ENCODE results near the gene FAM222B. TPM values are rescaled to one million over a fixed set of nuclear protein-coding genes. Genes with fewer than 3 reads are reported as not detected.

Gene FAM222B
- polyA plus RNA-seq, 1 experiment = 5.2 TPM

DNA sequence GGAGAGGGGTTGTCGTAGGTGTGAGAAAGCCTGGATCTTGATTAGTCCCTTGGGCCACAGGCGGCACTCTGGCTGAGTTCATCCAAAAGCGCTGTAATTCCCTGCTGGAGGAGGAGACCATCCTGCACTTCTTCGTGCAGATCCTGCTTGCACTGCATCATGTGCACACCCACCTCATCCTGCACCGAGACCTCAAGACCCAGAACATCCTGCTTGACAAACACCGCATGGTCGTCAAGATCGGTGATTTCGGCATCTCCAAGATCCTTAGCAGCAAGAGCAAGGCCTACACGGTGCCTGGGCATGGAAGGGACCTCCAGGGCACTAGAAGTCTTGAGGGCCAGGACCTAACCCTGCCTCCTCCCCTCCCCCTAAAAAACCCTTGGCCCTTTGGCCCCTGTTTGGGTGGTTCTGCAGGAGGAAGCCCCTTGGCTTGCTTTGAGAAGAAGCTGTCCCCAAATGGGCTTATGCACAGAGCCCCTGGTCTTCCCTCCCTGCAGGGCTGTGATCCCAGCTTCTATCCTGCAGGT, 107.8 kb downstream of the FAM222B start:
- POLR2A ChIA-PET = no interaction called here
- DNase-seq (ENCODE audit: low read depth) = no peak
- CTCF ChIA-PET = interaction anchor here (1.3 to 1.4 kb wide), 2 partner anchors 8 to 15 kb away, joined by 4 to 6 read pairs; partner anchors contain the start of gene TLCD1
- TF ChIP-seq, protein P1, sequence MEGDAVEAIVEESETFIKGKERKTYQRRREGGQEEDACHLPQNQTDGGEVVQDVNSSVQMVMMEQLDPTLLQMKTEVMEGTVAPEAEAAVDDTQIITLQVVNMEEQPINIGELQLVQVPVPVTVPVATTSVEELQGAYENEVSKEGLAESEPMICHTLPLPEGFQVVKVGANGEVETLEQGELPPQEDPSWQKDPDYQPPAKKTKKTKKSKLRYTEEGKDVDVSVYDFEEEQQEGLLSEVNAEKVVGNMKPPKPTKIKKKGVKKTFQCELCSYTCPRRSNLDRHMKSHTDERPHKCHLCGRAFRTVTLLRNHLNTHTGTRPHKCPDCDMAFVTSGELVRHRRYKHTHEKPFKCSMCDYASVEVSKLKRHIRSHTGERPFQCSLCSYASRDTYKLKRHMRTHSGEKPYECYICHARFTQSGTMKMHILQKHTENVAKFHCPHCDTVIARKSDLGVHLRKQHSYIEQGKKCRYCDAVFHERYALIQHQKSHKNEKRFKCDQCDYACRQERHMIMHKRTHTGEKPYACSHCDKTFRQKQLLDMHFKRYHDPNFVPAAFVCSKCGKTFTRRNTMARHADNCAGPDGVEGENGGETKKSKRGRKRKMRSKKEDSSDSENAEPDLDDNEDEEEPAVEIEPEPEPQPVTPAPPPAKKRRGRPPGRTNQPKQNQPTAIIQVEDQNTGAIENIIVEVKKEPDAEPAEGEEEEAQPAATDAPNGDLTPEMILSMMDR (IDR thresholded peaks at IDR 0.05; ENCODE audit: insufficient read depth, low read depth, low read length) = no peak
- Histone ChIP-seq H3K36me3 (ENCODE audit: control insufficient read depth, insufficient read depth, low read length) (no peaks in the 10 kb centered on the region), H3K4me3 (ENCODE audit: low read depth, low read length) (no peak overlapping the region), H3K27me3 (ENCODE audit: control insufficient read depth, insufficient read depth, low read length) (no peaks in the 10 kb centered on the region)

DNA sequence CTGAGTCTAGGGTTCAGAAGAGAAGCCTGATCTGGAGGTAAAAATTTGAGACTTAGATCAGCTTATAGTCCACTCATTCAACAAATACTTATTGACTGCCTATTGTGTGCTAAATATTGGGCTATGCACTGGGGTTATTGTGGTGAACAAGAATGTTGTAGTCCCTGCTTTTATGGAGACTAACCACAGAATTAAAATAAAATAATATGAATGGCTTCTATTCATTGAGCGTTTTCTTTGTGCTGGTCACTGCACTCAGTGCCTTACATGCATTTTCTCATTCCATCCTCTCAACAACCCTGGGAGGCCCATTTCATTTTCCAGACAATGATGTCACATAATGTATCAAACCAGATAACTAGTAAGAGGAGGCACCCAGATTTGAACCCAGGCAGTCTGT, 109.2 kb downstream of the FAM222B start:
- POLR2A ChIA-PET = no interaction called here

DNA sequence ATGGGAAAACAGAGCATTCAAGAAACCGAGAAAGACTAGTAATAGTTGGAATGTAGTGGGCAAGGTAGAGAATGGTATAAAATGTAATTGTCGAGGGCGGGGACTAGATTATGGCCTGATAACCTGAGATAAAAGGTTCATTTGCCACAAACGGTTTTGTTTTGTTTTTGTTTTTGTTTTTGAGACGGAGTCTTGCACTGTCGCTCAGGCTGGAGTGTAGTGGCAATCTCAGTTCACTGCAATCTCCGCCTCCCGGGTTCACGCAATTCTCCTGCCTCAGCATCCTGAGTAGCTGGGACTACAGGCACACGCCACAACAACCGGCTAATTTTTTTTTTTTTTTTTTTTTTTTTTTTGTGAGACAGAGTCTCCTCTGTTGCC, 112.7 kb downstream of the FAM222B start:
- CTCF ChIA-PET = interaction anchor here (10.9 kb wide), 1 partner anchor 18 kb away, joined by 416 read pairs; the partner anchor contains the start of gene TRAF4
- Histone ChIP-seq H3K36me3 (ENCODE audit: control insufficient read depth, insufficient read depth, low read length) (no peaks in the 10 kb centered on the region), H3K4me3 (ENCODE audit: low read depth, low read length) (no peak overlapping the region), H3K27me3 (ENCODE audit: control insufficient read depth, insufficient read depth, low read length) (no peaks in the 10 kb centered on the region)
- POLR2A ChIA-PET = no interaction called here
- DNase-seq (ENCODE audit: low read depth) = no peak
- TF ChIP-seq, protein P1 (IDR thresholded peaks at IDR 0.05; ENCODE audit: insufficient read depth, low read depth, low read length) = no peak

More for the DNA sequence above, 109.2 kb downstream of the FAM222B start:
- CTCF ChIA-PET = interaction anchor here (1.7 to 10.9 kb wide), 3 partner anchors 15 to 220 kb away, joined by 4 to 416 read pairs (median 5); partner anchors contain the start of gene TRAF4
- Histone ChIP-seq H3K36me3 (ENCODE audit: control insufficient read depth, insufficient read depth, low read length) (no peaks in the 10 kb centered on the region), H3K27me3 (ENCODE audit: control insufficient read depth, insufficient read depth, low read length) (no peaks in the 10 kb centered on the region), H3K4me3 (ENCODE audit: low read depth, low read length) (no peak overlapping the region)
- TF ChIP-seq, protein P1 (IDR thresholded peaks at IDR 0.05; ENCODE audit: insufficient read depth, low read depth, low read length) = no peak
- DNase-seq (ENCODE audit: low read depth) = no peak

DNA sequence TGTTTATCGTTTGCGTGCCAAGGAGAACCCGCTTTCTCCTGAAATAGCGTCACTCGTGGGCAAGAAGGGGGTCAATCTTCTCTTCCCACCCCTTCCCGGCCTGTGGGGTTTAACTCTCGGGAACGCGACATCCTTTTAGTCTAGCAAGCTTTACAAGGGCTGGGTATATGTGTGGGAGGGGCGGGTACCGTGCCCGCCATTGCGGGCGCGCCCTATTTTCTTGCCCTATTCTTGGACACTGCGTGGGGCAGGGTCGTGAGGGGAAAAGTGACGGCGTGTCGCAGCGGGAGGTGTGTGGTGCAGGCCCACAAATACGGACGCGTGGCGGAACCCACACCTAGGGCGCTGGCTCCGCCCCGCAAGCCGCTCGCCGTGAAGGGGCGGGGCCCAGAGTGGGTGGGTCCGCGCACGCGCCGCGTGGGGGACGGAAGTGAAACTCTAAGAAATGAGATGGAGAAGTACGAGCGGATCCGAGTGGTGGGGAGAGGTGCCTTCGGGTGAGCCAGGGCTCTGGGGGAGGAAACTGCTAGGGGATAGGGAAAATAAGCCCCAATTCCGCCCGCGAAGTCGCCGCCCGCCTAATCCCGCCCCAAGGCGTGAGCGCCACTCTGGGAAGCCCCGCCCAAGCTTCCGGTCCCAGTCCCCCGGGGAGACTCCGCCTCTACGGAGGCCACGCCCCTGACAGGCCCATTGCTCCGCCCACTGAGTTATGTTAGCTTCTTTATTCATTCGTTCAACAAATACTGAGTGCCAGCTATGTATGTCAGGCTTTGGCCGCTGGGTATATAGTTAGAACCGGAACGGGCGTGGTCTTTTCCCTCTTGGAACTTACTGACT, 114.0 kb downstream of the FAM222B start, which contains the start of gene NEK8:
Gene NEK8, plus strand, starts transcription at position 425 of the 837 bp plus-strand sequence. Its CDS starts 26 bp downstream, at position 451.
- CTCF ChIA-PET = interaction anchor here (0.7 to 10.9 kb wide), 13 partner anchors 10 to 388 kb away, joined by 3 to 416 read pairs (median 9); partner anchors contain the start of genes PHF12, RPL23A and TRAF4
- TF ChIP-seq, protein P1 (IDR thresholded peaks at IDR 0.05; ENCODE audit: insufficient read depth, low read depth, low read length) = no peak
- no peaks in the 10 kb centered on the region for H3K27me3 ChIP-seq (ENCODE audit: control insufficient read depth, insufficient read depth, low read length)
- peak within 1 kb of the TSS; percentile 75 for H3K4me3 ChIP-seq (ENCODE audit: low read depth, low read length)
- DNase-seq (ENCODE audit: low read depth) = peak; percentile 70
- H3K36me3 ChIP-seq (ENCODE audit: control insufficient read depth, insufficient read depth, low read length) = peaks cover 5% of the 10 kb centered on the region
- POLR2A ChIA-PET = interaction anchor here (0.6 to 1.0 kb wide), 4 partner anchors 9 to 528 kb away, joined by 3 to 7 read pairs (median 4); partner anchors contain the start of gene RPL23A
